ENCODE results near the gene PTPRD.

GRCh38 chr9:9222730-9223129, 1390.1 kb downstream of the PTPRD start:
- TF ChIP-seq CTCF (conservative IDR thresholded peaks at IDR 0.05; ENCODE audit: low read length), result no peak
- no peak for TF ChIP-seq EZH2phosphoT487 (IDR thresholded peaks at IDR 0.05; ENCODE audit: borderline replicate concordance)

Data from Loucy (cell line).